Activated CD4-positive, alpha-beta memory T cell treated with anti-CD3 and anti-CD28 coated beads for 36 hours (primary cell): ENCODE results near the gene TDRD9. TPM values are rescaled to one million over a fixed set of nuclear protein-coding genes. Genes with fewer than 3 reads are reported as not detected.

ENCODE experiments used
- CTCF ChIA-PET: fragments of 350-600 bp; sonication (Branson Sonifier 250); formaldehyde crosslinking; loops from one replicate; lab custom pipeline; 2021; ENCODE audit warnings: antibody characterized with exemption, inconsistent platforms; lab: Charles Lee
- POLR2A ChIA-PET: fragments of 350-600 bp; sonication (Branson Sonifier 250); formaldehyde crosslinking; loops from one replicate; lab custom pipeline; 2021; ENCODE audit warnings: antibody characterized with exemption; lab: Charles Lee
- DNase-seq: peaks from one replicate; pipeline ENCODE4 v3.0.0-alpha.2; 2020
- H3K27ac Mint-ChIP-seq: one replicate; pipeline ENCODE4 v1.8.0; 2021; ENCODE audit warnings: mixed read lengths
- H3K27me3 Mint-ChIP-seq: one replicate; pipeline ENCODE4 v1.8.0; 2021; ENCODE audit warnings: mixed read lengths
- H3K36me3 Mint-ChIP-seq: one replicate; pipeline ENCODE4 v1.8.0; 2021; ENCODE audit warnings: mixed read lengths
- H3K4me1 Mint-ChIP-seq: one replicate; pipeline ENCODE4 v1.8.0; 2021; ENCODE audit warnings: low read depth, mixed read lengths
- H3K4me3 Mint-ChIP-seq: one replicate; pipeline ENCODE4 v1.8.0; 2021; ENCODE audit warnings: mild to moderate bottlenecking, mixed read lengths
- H3K9me3 Mint-ChIP-seq: one replicate; pipeline ENCODE4 v1.8.0; 2021; ENCODE audit warnings: mixed read lengths
- intact Hi-C: fragments of 100-400 bp; cut with micrococcal nuclease; formaldehyde crosslinking; loops from one replicate; pipeline ENCODE4 v1.15.1; 2023
- total RNA-seq, 2 experiments: library from RNA; stranded (reverse); gene quantifications; one replicate each; pipeline ENCODE4 v1.2.3, GENCODE V29; 2021

TDRD9 gene
- total RNA-seq, 2 experiments from 2014 or later, result 0.19 to 0.85 TPM

DNA sequence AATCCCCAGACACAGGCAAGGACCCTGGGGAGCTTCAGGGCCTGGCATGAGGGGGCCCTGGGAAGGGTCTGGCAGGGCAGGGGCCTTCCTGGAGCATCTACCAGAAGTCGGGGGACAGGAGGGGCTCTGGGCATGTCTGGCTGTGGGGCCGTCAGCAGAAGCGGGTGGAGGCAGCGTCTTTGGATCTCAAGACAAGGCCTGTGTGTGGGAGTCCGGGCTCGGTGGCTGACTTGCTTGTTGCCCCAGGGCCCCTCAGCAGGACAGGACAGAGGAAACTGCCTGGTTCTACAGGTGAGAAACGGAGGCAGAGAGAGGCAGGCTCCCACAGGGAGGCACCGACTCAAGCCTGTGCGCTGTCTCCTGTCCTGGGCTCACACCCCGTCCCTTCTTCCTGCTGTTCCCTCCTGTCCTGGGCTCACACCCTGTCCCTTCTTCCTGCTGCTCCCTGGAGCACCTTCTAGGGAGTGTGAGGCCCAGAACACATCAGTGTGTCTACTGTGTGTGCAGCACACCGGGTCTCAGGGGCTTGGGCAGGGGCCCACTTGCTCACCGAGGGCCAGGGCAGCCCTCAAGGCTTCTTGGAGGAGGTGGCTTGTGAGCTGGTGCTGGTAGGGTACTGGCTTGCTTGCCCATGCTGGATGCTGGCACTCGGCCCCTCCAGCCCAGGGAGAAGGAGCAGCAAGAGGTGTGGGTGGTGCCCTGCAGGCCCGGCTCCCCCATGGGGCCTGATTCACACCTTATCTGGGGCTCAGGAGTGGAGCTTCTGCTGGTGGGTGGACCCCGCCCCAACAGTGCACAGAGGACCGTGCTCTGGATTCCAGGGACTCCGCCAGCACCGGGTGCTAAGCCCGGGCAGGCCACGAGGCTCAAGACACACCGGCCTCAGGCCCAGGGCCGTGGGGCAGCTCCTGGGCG lies 172.2 kb downstream of the TDRD9 start:
- no peak for DNase-seq
- POLR2A ChIA-PET, result no interaction called here
- CTCF ChIA-PET, result interaction anchor here (0.9 to 1.0 kb wide), 2 partner anchors 13 to 23 kb away, joined by 3 to 4 read pairs; no protein-coding TSS in a partner anchor
- intact Hi-C loops, result no loop called here
- Mint-ChIP-seq H3K4me3 (no peak overlapping the region), H3K4me1 (no peaks in the 10 kb centered on the region), H3K27me3 (peaks cover 1% of the 10 kb centered on the region), H3K27ac (no peak overlapping the region), H3K9me3 (no peaks in the 10 kb centered on the region), H3K36me3 (no peaks in the 10 kb centered on the region)

- no peaks in the 10 kb centered on the region for H3K36me3 Mint-ChIP-seq
- H3K4me3 Mint-ChIP-seq, result no peak overlapping the region
- intact Hi-C loops, result no loop called here
- DNase-seq, result no peak
- CTCF ChIA-PET, result interaction anchor here (1.0 kb wide), 1 partner anchor 14 kb away, joined by 3 read pairs; no protein-coding TSS in a partner anchor
- POLR2A ChIA-PET, result no interaction called here
- no peaks in the 10 kb centered on the region for H3K27me3 Mint-ChIP-seq
- no peaks in the 10 kb centered on the region for H3K4me1 Mint-ChIP-seq
- no peak overlapping the region for H3K27ac Mint-ChIP-seq
- no peaks in the 10 kb centered on the region for H3K9me3 Mint-ChIP-seq
Measured at GRCh38 chr14:104101086-104101621, 172.9 kb downstream of the TDRD9 start.

DNA sequence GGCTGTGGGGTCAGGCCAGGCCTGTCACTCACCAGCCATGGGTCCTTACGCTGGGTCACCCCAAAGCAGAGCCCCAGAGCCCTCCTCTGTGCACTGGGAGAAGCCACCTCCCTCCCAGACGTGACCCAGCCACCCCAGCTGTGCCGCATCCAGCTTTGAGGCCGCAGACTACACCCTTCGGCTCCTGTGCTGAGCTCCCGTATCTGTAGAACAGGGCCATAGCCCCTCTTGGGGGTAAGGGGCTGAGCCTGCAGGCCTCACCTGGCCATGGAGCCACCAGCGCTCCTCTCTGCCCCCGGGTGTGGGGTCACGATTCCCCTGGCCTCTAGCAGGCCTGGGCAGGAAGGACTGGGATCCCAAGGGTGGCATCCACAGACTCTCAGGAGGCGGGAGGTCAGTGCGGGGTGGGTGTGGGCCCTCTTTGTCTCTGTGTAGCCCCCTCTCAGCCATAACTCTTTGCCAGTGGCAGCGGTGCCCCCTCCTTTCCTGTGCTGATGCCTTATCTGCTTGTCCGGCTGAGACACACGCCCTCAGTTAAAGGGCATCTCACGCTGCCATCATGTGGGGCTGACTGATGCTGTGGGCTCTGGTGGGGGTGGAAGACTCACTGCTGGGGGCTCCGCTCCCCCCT lies 173.5 kb downstream of the TDRD9 start:
- no peaks in the 10 kb centered on the region for H3K4me1 Mint-ChIP-seq
- no peaks in the 10 kb centered on the region for H3K36me3 Mint-ChIP-seq
- H3K9me3 Mint-ChIP-seq, result no peaks in the 10 kb centered on the region
- no peak for DNase-seq
- H3K27ac Mint-ChIP-seq, result no peak overlapping the region
- CTCF ChIA-PET, result no interaction called here
- H3K27me3 Mint-ChIP-seq, result no peaks in the 10 kb centered on the region
- H3K4me3 Mint-ChIP-seq, result no peak overlapping the region
- POLR2A ChIA-PET, result no interaction called here
- intact Hi-C loops, result no loop called here

Other genes starting within 250 kb of the TDRD9 start
- 10 to 100 TPM; 41.9 to 48.5 TPM for gene XRCC3, start 213.0 kb upstream of the TDRD9 start, total RNA-seq
- gene ZFYVE21, start 212.6 kb upstream of the TDRD9 start, total RNA-seq, result 10 to 100 TPM; 14.9 to 15.9 TPM
- 10 to 100 TPM; 13.5 to 14.8 TPM for gene PPP1R13B, start 80.9 kb upstream of the TDRD9 start, total RNA-seq
- gene RD3L, start 14.1 kb downstream of the TDRD9 start, total RNA-seq, result not detected
- gene ASPG, start 157.2 kb downstream of the TDRD9 start, total RNA-seq, result not detected
- gene KIF26A, start 210.1 kb downstream of the TDRD9 start, total RNA-seq, result under 1 TPM; 0.29 to 0.38 TPM